WTC11 (cell line): ENCODE measurements around the gene SYS1.

Experiments used
- ATF2 ChIP-seq: sonication (generic); formaldehyde crosslinking; IDR thresholded peaks from 2 replicates; pipeline ENCODE4 v1.8.1; 2022; ENCODE audit warnings: low read depth, missing genetic modification reagents, borderline replicate concordance
- CTCF ChIP-seq: fragments of 200-600 bp; IDR thresholded peaks from 2 replicates; pipeline ENCODE4 v1.8.0; 2022; ENCODE audit warnings: antibody characterized with exemption
- ETV6 ChIP-seq: sonication (generic); formaldehyde crosslinking; IDR thresholded peaks from 2 replicates; pipeline ENCODE4 v1.8.1; 2022; ENCODE audit warnings: mild to moderate bottlenecking, missing genetic modification reagents
- GRHL2 ChIP-seq: fragments of 250-450 bp; sonication (Bioruptor Pico); IDR thresholded peaks from 2 replicates; pipeline ENCODE4 v1.8.0; 2022; ENCODE audit warnings: mild to moderate bottlenecking, moderate library complexity; ENCODE audit not compliant: insufficient replicate concordance, severe bottlenecking
- IRF2 ChIP-seq: sonication (generic); formaldehyde crosslinking; IDR thresholded peaks from 2 replicates; pipeline ENCODE4 v1.8.0; 2022; ENCODE audit warnings: low read depth, missing genetic modification reagents, borderline replicate concordance
- JUN ChIP-seq: sonication (generic); formaldehyde crosslinking; IDR thresholded peaks from 2 replicates; pipeline ENCODE4 v1.8.0; 2023; ENCODE audit warnings: mild to moderate bottlenecking, missing genetic modification reagents
- MAX ChIP-seq: sonication (generic); formaldehyde crosslinking; IDR thresholded peaks from 2 replicates; pipeline ENCODE4 v1.8.0; 2022; ENCODE audit warnings: mild to moderate bottlenecking, missing genetic modification reagents
- USF1 ChIP-seq: sonication (generic); formaldehyde crosslinking; IDR thresholded peaks from 2 replicates; pipeline ENCODE4 v1.8.0; 2022; ENCODE audit warnings: mild to moderate bottlenecking, missing genetic modification reagents
- USF2 ChIP-seq: sonication (generic); formaldehyde crosslinking; IDR thresholded peaks from 2 replicates; pipeline ENCODE4 v1.8.1; 2023; ENCODE audit warnings: mild to moderate bottlenecking, missing genetic modification reagents, moderate library complexity

- no peak for TF ChIP-seq ATF2 (CRISPR knock-in tag)
- TF ChIP-seq CTCF: no peak
- TF ChIP-seq USF2 (CRISPR knock-in tag): no peak
- TF ChIP-seq USF1: no peak
- TF ChIP-seq IRF2 (CRISPR knock-in tag): no peak
- no peak for TF ChIP-seq MAX (CRISPR knock-in tag)
- no peak for TF ChIP-seq GRHL2 (CRISPR knock-in tag)
- no peak for TF ChIP-seq ETV6 (CRISPR knock-in tag)
- no peak for TF ChIP-seq JUN
Observed at GRCh38 chr20:45374966-45375365, 12.0 kb downstream of the SYS1 start.
